HG03103 (cell line): ENCODE measurements around the gene OPN5.

ENCODE experiments used
- ATAC-seq: cut with Tn5 transposase; IDR thresholded peaks from one replicate; pipeline ENCODE4 v1.9.1; 2021; ENCODE audit warnings: low read depth; ENCODE audit not compliant: unreplicated experiment

The OPN5 gene

DNA sequence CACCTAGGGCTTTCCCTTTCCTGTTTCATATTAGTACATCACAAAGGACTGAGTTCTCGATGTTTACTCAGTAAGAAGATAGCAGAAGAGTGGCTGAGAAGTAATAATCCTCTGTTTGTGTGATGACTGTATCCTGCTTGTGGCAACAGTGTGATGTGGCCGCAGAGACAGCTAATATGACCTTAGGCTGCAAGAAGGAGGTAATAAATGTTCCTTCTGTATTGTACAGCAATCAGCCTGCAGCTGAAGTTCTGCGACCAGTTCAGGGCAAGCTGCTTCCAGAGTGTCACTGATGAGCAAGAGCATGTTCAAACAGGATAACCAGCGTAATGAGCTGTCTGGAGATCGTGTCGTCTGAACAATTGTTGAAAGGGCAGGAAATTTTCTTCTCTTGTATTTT is 70.9 kb downstream of the OPN5 start:
- ATAC-seq, result no peak

GRCh38 chr6:47853766-47854165 is 71.9 kb downstream of the OPN5 start:
- no peak for ATAC-seq

DNA sequence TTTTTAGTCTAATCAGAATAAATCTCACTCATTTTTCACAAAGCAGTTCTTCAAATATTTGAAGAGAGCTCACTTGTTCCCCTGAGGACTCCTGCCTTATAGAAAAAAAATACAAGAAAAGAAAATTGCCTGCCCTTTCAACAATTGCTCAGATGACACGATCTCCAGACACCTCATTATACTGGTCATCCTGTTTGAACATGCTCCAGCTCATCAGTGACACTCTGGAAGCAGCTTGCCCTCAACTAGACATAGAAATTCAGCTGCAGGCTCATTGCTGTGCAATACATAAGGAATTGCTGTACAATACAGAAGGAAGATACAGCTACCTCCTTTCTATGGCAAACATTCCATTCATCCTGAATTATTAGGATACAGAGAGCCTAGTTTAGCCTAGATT is 73.1 kb downstream of the OPN5 start:
- no peak for ATAC-seq

DNA sequence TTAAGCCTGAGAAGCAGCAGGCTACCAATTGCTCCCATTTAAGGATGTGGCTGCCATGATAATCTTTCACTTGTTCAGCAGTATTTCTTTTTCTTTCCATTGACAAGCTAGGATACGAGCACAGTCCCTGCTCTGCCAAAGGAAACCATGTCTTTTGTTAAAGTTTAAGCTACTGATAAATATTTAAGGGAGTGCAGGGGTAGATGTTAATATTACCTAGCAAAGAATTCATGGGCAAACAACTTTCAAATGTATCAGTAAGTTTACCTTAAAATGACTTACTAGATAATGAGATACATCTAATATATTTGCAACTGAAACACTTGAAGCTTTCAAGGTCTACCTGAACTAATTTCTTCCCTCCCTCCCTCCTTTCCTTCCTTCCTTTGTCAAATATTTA is 77.3 kb downstream of the OPN5 start:
- ATAC-seq, result no peak

DNA sequence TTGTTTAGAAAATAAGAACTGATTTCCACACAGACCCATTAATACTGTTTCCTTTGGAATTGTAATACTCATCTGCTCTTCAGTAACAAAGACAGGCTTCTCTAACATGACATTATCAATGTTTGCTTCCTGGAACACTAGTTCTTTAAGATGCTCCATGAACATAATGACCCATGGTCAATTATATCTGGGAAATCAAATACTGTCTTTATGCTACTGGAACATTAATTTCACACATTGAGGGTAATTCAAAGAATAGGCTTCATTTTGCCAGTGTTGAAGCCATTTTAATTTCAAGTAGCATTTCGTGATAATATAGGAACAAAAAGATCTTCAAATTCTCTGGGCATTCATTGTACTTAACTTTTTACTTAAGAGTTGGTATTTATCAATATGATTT is 80.9 kb downstream of the OPN5 start:
- no peak for ATAC-seq

- ATAC-seq, result no peak
Observed at GRCh38 chr6:47865206-47865605, 83.4 kb downstream of the OPN5 start.

DNA sequence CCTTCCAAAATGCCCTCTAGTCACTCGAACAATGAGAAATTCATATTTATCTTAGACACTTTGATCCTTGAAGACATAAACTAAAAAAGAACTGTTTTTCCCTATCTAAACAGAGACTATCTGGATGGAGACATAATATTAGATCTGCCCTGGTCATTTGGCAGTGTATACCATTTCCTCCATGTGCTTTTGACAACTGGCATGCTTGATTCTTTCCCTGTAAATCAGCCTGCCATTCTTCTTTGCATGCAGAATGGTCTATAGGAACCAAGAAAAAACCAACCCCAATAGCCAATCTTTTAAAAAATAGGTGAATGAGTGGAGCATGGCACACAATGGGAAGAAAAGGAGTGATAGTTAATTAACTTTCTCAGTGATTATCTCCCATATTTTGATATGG is 93.8 kb downstream of the OPN5 start:
- ATAC-seq, result no peak
